Activated T-cell treated with anti-CD3 and anti-CD28 coated beads for 48 hours (primary cell): Measurements from ENCODE around the gene SNTG2.

Experiments
- DNase-seq: peaks from one replicate; pipeline ENCODE4 v3.0.0-alpha.2; 2020; ENCODE audit warnings: low read depth

Gene SNTG2

DNA sequence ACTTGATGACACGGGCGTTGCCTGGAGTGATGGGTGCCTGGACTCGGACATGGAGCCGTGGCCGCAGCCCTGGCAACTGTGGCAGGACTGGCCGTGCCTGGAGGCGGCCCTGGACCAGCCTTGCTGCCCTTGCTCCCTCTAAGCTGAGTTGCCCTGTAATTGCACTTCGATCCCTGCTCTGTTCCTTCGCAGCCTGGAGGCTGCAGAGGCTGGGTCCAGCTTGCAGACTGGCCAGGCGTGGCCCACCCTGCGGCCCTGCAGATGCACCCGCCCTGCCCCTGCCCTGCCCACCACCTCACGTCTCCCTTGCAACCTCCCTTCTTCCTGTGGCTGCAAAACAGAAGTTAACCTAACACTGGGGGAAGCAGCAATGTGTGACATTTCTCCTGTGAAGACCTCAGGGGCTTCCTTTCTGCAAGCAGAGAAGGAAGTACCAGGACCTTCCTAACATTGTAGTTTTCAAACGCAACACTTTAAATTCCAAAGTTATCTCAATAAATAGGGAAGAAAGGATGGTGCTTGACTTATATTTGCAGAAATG lies 288.0 kb downstream of the SNTG2 start:
- no peak for DNase-seq

- no peak for DNase-seq
Observed at GRCh38 chr2:1245193-1245592, 294.5 kb downstream of the SNTG2 start.

- no peak for DNase-seq
Observed at GRCh38 chr2:1246239-1246638, 295.6 kb downstream of the SNTG2 start.

- no peak for DNase-seq
Observed at GRCh38 chr2:1246991-1247390, 296.3 kb downstream of the SNTG2 start.

GRCh38 chr2:1248187-1248586 lies 297.5 kb downstream of the SNTG2 start:
- DNase-seq: no peak

GRCh38 chr2:1249897-1250687 lies 299.4 kb downstream of the SNTG2 start:
- no peak for DNase-seq

DNA sequence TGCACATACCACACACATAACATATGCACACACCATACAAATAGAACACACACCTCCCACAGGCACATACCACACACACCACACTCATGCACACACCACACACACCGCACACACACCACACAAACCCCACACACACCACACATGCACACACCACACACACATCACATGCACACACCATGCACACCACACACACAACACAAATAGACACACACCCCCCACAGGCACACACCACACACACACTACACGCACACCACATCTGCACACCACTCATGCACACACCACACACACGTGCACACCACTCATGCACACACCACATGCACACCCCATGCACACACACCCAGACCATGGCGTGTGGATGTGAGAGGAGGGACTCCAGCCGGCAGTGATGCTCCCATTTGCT lies 300.9 kb downstream of the SNTG2 start:
- no peak for DNase-seq

DNA sequence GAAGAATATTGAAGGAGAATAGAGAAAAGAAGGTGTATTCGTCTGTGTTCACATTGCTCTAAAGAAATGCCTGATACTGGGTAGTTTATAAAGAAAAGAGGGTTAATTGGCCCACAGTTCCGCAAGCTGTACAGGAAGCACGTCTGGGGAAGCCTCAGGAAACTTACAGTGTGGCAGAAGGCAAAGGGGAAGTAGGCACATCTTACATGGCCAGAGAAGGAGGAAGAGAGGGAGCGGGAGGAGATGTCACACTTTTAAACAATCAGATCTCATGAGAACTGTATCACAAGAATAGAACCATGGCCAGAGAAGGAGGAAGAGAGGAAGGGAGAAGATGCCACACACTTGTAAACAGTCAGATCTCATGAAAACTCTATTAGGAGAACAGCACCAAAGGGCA lies 303.0 kb downstream of the SNTG2 start:
- DNase-seq: no peak

DNA sequence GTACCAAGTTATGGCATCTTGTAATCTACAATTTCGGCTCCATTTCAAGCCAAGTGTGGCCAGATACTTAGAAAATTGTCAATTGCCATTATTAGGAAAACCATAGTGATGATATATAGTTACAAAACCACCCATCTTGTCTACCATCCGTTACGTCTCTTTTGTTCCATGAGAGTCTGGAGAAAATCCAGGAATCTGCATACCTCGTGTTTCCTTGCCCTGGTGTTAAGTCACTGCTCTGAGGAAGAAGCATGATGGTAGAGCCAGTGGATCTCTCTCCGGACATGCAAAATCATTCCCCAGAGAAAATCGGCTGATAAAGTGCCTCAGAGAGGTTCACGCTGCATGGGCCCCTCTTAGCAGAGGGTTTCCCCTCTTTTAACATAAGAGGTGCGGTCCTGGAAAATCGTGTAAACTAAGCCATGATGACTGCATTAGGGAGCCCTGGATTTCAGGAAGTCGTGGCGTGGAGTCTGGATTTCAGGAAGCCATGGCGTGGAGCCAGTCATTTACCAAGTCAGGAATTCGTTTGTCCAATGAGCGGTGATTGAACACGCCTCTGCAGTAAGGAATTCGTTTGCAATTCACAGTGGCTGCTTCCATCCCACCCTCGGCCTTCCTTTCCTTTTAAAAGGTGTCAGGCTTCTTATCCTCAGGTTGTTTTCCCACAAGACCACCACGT lies 304.2 kb downstream of the SNTG2 start:
- no peak for DNase-seq

GRCh38 chr2:1256632-1257324 lies 306.1 kb downstream of the SNTG2 start:
- no peak for DNase-seq

- no peak for DNase-seq
Observed at GRCh38 chr2:1257334-1257733, 306.7 kb downstream of the SNTG2 start.

- DNase-seq: no peak
Observed at GRCh38 chr2:1259746-1260145, 309.1 kb downstream of the SNTG2 start.

DNA sequence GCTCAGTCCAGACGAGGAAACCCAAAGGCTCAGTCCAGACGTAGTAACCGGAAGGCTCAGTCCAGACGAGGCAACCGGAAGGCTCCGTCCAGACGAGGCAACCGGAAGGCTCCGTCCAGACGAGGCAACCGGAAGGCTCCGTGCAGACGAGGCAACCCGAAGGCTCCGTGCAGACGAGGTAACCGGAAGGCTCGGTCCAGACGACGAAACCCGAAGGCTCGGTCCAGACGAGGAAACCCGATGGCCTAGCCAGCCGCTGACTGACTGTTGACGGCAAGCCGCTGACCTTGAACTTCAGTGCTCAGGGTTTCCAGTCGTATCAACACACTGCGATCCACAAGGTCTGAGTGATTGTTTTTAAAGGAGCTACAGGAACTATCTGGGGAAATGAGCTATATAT lies 312.0 kb downstream of the SNTG2 start:
- DNase-seq: no peak

GRCh38 chr2:1265454-1265853 lies 314.8 kb downstream of the SNTG2 start:
- no peak for DNase-seq

GRCh38 chr2:1266351-1266750 lies 315.7 kb downstream of the SNTG2 start:
- no peak for DNase-seq

DNA sequence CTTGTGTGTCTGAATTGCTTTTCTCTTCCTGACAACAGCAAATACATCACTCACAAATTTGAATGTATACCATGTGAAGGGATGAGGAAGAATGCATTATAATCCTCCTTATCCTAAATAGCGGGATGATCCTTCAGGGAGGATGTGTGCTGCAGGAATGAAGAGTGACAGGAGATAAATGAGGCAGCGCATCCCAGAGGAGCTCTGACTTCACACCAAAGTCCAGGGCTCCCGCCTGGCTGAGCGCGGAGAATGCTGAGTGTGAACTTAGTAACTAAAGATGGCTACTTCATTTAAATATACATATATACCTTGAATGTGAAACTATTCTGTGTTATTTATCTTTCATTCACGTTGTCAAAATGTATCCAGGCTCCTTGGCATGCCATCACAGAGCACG lies 317.4 kb downstream of the SNTG2 start:
- DNase-seq: no peak

GRCh38 chr2:1269812-1270211 lies 319.2 kb downstream of the SNTG2 start:
- DNase-seq: no peak

DNA sequence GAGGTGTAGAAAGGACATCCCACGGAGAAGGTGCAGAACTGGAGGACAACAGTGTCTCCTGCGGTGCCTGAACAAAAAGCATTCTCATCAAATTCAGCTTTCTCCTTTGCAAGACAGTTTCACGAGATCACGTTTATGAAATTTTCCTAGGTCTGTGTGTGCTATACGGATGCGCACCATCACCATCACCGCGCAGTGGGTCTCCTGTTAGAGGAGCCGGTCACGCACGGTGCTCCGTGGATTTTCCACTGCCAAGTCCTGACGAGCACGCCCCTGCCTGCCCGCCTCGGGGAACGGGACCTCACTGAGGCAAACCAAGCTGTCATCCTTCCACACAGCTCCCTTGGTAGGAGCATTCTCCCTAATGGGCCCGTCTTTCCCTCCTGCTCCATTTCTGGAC lies 322.2 kb downstream of the SNTG2 start:
- DNase-seq: no peak

GRCh38 chr2:1277634-1278033 lies 327.0 kb downstream of the SNTG2 start:
- DNase-seq: no peak

DNA sequence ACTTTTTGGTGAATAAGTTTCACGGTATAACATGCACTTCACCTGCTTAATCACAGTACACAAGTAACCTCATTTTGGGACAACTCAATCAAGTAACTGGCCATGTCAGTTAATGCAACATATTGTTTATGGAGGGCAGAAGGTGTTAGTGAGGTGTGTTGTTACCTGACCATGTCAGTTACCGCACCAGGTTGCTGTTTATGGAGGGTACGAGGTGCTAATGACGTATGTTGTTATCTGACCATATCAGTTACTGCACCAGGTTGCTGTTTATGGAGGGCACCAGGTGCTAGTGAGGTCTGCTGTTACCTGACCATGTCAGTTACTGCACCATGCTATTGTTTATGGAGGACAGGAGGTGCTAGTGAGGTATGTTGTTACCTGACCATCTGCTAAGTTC lies 327.5 kb downstream of the SNTG2 start:
- DNase-seq: no peak

DNA sequence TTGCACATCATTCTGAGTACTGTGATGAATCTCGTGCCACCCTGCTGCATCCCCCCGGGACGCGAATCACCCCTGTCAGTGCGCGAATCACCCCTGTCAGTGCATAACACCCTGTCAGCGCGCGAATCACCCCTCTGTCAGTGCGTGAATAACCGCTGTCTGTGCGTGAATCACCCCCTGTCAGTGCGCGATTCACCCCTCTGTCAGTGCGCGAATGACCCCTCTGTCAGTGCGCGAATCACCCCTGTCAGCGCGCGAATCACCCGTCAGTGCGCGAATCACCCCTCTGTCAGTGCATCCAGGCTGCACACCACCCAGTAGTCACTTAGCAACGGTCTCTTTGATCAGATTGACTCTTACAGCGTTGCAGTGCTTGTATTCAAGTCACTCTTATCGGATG lies 328.2 kb downstream of the SNTG2 start:
- peak; percentile 3 for DNase-seq

DNA sequence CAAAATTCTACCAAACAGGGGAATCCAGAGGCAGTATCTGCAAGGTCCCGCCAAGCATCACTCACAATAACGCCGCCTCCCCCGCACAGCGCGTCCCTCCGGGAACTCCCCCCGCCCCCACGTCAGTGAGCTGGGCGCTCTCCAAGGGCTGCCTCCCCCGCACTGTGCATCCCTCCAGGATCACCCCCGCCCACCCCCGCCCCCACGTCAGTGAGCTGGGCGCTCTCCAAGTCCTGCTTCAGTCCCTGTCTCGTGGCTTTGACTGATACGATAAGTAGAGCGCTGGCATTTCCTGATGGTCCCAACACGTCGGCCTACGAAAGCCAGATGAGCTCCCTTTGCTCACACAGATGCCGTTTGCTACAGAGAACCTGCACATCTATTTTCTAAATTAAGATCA lies 331.9 kb downstream of the SNTG2 start:
- DNase-seq: no peak
